Memory B cell (primary cell): ENCODE data around the gene KLHL25.
"Not testable (repeated sequence)": the region's sequence is repeated elsewhere in the genome, so short reads cannot be mapped to it uniquely, and the experiment has no call there.

ENCODE experiments used
- ATAC-seq: fragments of 150-1000 bp; cut with Tn5 transposase; 2 replicates; pipeline ENCODE4 v1.10.0; 2021; ENCODE audit warnings: low read depth, mild to moderate bottlenecking, moderate library complexity
- DNase-seq, 2 donors: peaks; one replicate each; pipeline ENCODE4 v3.0.0; 2022; ENCODE audit warnings: low spot score in 2 of 2
- H3K27ac Mint-ChIP-seq: one replicate; pipeline ENCODE4 v1.8.0; 2022; ENCODE audit warnings: mild to moderate bottlenecking, moderate library complexity, mixed read lengths
- H3K27me3 Mint-ChIP-seq: one replicate; pipeline ENCODE4 v1.8.0; 2022; ENCODE audit warnings: mixed read lengths
- H3K36me3 Mint-ChIP-seq: one replicate; pipeline ENCODE4 v1.8.0; 2022; ENCODE audit warnings: mild to moderate bottlenecking, mixed read lengths
- H3K4me1 Mint-ChIP-seq: one replicate; pipeline ENCODE4 v1.8.0; 2022; ENCODE audit warnings: mixed read lengths
- H3K4me3 Mint-ChIP-seq: one replicate; pipeline ENCODE4 v1.8.0; 2022; ENCODE audit warnings: mild to moderate bottlenecking, moderate library complexity, mixed read lengths
- H3K9me3 Mint-ChIP-seq: one replicate; pipeline ENCODE4 v1.8.0; 2022; ENCODE audit warnings: mixed read lengths

The KLHL25 gene

GRCh38 chr15:85825719-85826118, 31.0 kb upstream of the KLHL25 start:
- Mint-ChIP-seq H3K4me1 (peaks cover 2% of the 10 kb centered on the region), H3K9me3 (no peaks in the 10 kb centered on the region), H3K27me3 (peaks cover 9% of the 10 kb centered on the region), H3K36me3 (no peaks in the 10 kb centered on the region), H3K27ac (no peak overlapping the region), H3K4me3 (no peak overlapping the region)
- ATAC-seq (no peak), DNase-seq (no peak)

DNA sequence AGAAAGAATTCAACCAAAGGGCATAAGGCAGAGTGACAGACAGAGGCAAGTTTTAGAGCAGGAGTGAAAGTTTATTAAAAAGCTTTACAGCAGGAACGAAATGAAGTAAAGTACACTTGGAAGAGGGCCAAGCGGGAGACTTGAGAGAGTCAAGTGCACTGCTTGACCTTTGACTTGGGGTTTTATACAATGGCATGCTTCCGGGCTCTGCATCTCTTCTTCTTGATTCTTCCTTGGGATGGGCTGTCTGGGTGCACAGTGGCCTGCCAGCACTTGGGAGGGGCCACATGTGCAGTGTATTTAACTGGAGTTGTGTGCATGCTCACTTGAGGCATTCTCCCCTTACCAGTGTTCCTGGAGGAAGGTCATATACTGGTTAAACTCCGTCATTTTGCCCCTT, 30.4 kb upstream of the KLHL25 start:
- Mint-ChIP-seq H3K27me3 (peaks cover 4% of the 10 kb centered on the region), H3K4me1 (peaks cover 2% of the 10 kb centered on the region), H3K4me3 (no peak overlapping the region), H3K9me3 (no peaks in the 10 kb centered on the region), H3K36me3 (no peaks in the 10 kb centered on the region), H3K27ac (no peak overlapping the region)
- no peak for DNase-seq
- ATAC-seq = no peak

GRCh38 chr15:85821545-85821944, 26.8 kb upstream of the KLHL25 start:
- Mint-ChIP-seq H3K27ac (no peak overlapping the region), H3K4me1 (peaks cover 2% of the 10 kb centered on the region), H3K9me3 (no peaks in the 10 kb centered on the region), H3K4me3 (no peak overlapping the region), H3K36me3 (no peaks in the 10 kb centered on the region), H3K27me3 (peaks cover 3% of the 10 kb centered on the region)
- DNase-seq = no peak
- ATAC-seq = no peak

GRCh38 chr15:85819938-85820337, 25.2 kb upstream of the KLHL25 start:
- no peaks in the 10 kb centered on the region for H3K36me3 Mint-ChIP-seq
- DNase-seq (no peak), ATAC-seq (no peak)
- H3K4me1 Mint-ChIP-seq = peaks cover 2% of the 10 kb centered on the region
- H3K9me3 Mint-ChIP-seq = no peaks in the 10 kb centered on the region
- no peak overlapping the region for H3K27ac Mint-ChIP-seq
- no peak overlapping the region for H3K4me3 Mint-ChIP-seq
- H3K27me3 Mint-ChIP-seq = peaks cover 3% of the 10 kb centered on the region

GRCh38 chr15:85813234-85813633, 18.5 kb upstream of the KLHL25 start:
- no peak overlapping the region for H3K27ac Mint-ChIP-seq
- H3K4me1 Mint-ChIP-seq = no peaks in the 10 kb centered on the region

DNA sequence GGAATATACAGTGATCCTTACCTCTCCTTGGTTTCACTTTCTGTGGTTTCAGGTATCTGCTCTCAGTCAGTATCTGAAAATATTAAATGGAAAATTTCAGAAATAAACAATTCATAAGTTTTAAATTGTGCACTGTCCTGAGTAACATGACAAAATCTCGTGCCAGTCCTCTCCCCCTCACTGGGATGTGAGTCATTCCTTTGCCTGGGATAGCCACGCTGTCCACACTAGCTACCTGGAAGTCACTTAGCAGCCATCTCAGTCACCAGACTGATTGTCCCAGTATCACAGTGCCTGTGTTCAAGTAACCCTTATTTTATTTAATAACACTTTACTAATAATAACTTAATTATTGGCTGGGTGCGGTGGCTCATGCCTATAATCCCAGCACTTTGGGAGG, 15.3 kb upstream of the KLHL25 start:
- no peaks in the 10 kb centered on the region for H3K4me1 Mint-ChIP-seq
- H3K27ac Mint-ChIP-seq = no peak overlapping the region
- no peak overlapping the region for H3K4me3 Mint-ChIP-seq
- H3K9me3 Mint-ChIP-seq = no peaks in the 10 kb centered on the region
- no peak for ATAC-seq
- peaks cover 2% of the 10 kb centered on the region for H3K27me3 Mint-ChIP-seq
- no peaks in the 10 kb centered on the region for H3K36me3 Mint-ChIP-seq
- DNase-seq = no peak

More at GRCh38 chr15:85813234-85813633, 18.5 kb upstream of the KLHL25 start:
- no peak for DNase-seq
- Mint-ChIP-seq H3K27me3 (no peaks in the 10 kb centered on the region), H3K36me3 (no peaks in the 10 kb centered on the region), H3K9me3 (no peaks in the 10 kb centered on the region), H3K4me3 (no peak overlapping the region)
- no peak for ATAC-seq

DNA sequence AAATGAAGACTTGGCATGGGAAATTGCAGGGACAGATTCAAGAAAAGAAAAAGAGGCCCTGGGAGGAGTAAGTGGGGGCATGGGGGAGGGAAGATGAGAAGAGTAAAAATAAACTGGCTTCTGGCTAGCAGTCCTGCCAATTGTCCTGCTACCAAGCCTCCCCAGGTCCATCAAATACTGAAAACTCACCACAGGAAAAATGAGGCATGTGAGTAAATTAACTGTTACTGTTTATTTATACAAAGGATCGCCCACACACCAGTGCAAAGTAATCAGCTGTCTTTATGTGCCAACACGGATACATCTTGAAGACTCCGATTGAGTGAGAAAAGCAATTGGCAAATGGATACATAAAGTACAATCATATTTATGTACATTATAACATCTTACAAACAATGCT, 10.7 kb upstream of the KLHL25 start:
- ATAC-seq = no peak
- Mint-ChIP-seq H3K27me3 (peaks cover 6% of the 10 kb centered on the region), H3K36me3 (no peaks in the 10 kb centered on the region), H3K9me3 (no peaks in the 10 kb centered on the region), H3K27ac (no peak overlapping the region), H3K4me1 (peaks cover 5% of the 10 kb centered on the region), H3K4me3 (no peak overlapping the region)
- DNase-seq = no peak

DNA sequence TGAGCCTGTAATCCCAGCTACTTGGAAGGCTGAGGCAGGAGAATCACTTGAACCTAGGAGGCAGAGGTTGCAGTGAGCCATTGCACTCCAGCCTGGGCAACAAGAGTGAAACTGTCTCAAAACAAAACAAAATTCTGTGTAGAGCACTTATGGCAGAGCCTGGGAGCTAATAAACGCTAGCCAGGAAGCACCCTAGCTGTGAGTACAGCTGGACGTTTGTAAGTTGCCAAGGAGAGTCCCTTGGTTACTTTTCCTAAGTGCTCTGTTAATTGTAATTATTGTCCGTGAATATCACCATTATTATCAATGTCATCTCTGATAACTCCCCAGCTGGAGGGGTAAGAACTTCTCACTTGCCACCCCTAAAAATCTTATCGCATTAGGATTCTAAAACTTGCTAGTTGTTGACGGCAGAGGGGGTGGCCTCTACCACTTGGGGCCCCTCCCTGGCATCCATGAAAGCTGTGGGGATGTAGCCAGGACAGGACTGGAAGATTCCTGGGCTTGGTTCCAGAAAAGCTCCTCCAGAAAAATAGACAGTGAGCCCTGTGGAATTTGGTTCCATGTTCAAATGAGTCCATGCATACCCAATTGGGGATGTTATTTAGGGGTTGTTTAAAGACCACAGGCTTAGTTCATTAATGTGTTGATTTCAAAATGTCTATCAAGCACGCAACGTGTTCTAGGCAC, 9.9 kb upstream of the KLHL25 start:
- ATAC-seq = no peak
- Mint-ChIP-seq H3K27me3 (peaks cover 6% of the 10 kb centered on the region), H3K4me3 (no peak overlapping the region), H3K27ac (no peak overlapping the region), H3K9me3 (no peaks in the 10 kb centered on the region), H3K4me1 (peaks cover 5% of the 10 kb centered on the region), H3K36me3 (no peaks in the 10 kb centered on the region)
- no peak for DNase-seq

GRCh38 chr15:85802617-85803016, 7.9 kb upstream of the KLHL25 start:
- not testable (repeated sequence) for H3K9me3 Mint-ChIP-seq, H3K27ac Mint-ChIP-seq, H3K36me3 Mint-ChIP-seq, H3K4me1 Mint-ChIP-seq, ATAC-seq, DNase-seq, H3K27me3 Mint-ChIP-seq, H3K4me3 Mint-ChIP-seq

DNA sequence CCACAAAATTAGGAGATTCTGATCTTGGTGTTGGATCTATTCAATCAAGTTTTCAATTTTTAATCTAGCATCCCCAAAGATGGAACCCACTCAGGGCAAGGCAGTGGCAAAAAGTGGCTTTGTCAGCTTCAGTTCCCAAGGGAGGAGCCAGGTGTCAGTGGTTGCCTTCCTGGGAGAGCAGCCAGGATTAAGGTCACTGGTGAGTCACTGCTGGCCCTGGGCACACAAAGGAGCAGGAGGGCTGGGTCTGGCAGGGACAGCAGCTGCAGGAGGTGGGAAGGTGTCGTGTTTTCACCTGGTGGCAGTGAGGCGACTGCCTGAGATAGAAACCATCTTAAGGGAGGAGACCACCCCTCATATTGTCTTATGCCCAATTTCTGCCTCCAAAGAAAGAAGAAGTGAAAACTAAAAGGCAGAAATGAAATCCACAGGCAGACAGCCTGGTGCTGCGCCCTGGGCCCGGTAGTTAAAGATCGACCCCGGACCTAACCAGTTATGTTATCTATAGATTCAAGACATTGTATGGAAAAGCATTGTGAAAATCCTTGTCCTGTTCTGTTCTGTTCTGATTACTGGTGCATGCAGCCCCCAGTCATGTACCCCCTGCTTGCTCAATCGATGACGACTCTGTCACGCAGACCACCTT, 5.9 kb upstream of the KLHL25 start:
- DNase-seq (no peak), ATAC-seq (no peak)
- H3K9me3 Mint-ChIP-seq = no peaks in the 10 kb centered on the region
- H3K36me3 Mint-ChIP-seq = no peaks in the 10 kb centered on the region
- no peak overlapping the region for H3K27ac Mint-ChIP-seq
- H3K27me3 Mint-ChIP-seq = peaks cover 9% of the 10 kb centered on the region
- peaks cover 9% of the 10 kb centered on the region for H3K4me1 Mint-ChIP-seq
- no peak overlapping the region for H3K4me3 Mint-ChIP-seq

DNA sequence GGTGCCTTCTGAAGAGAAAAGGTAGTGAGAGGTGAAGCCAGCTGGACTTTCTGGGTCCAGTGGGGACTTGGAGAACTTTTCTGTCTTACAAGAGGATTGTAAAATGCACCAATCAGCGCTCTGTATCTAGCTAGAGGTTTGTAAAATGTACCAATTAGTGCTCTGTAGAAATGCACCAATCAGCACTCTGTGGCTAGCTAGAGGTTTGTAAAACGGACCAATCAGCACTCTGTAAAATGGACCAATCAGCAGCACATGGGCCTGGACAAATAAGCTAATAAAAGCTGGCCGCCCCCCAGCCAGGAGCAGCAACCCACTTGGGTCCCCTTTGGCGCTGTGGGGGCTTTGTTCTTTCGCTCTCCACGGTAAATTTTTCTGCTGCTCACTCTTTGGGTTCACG, 1.6 kb upstream of the KLHL25 start:
- not testable (repeated sequence) for H3K9me3 Mint-ChIP-seq, DNase-seq, H3K36me3 Mint-ChIP-seq, H3K27ac Mint-ChIP-seq, H3K27me3 Mint-ChIP-seq, H3K4me3 Mint-ChIP-seq, ATAC-seq
- H3K4me1 Mint-ChIP-seq = peaks cover 25% of the 10 kb centered on the region

GRCh38 chr15:85795337-85796305, 896 bp upstream of the KLHL25 start:
- Mint-ChIP-seq H3K4me1 (peaks cover 23% of the 10 kb centered on the region), H3K27me3 (peaks cover 4% of the 10 kb centered on the region)

DNA sequence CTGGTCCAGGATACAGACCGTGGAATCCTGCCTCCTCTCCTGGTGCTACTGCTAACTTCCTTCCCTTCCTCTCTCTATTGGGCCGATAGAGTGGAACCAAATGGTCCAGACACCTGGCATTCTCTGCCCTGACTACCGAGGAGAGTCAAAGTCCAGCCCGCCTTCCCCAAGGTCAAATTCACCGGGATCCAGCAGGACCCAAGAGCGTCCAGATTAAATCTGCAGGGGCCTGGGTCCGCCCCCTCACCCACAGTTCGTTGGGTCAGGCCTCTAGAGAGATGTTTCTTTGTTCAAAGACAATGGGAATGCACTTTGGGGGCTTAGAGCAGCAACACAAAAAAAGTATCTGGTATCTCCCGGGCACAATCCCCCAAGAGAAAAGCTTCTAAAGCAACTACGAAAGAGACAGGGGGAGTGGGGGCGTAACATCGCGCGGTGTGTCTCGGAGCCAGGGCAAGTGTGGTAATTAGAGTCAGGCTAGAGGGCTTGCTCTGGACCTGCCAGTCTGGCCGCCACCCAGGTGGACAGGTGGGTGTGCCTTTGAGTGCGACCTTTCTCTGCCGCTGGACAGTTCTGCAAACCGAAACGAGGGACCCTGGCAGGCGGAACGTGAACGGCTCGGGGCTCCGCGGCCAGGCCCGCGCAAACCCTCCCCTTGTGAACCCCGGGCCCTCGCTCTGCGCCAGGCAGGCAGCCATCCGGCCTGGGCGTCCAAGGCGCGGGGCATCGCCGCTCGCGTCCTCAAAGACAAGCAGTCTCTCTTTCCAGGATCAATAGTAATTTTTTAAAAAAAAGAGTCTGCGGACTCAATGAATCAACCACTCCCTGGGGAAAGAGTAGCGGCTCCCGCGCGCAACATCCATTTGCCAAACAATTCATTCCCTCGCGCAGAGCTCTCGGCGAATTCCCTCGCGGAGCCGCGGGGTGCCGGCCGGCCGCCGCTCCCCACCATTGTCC, 806 bp downstream of the KLHL25 start:
- peak overlapping the region; percentile 89 for H3K4me3 Mint-ChIP-seq
- peaks cover 20% of the 10 kb centered on the region for H3K4me1 Mint-ChIP-seq
- H3K36me3 Mint-ChIP-seq = no peaks in the 10 kb centered on the region
- peak overlapping the region; percentile 60 for H3K27ac Mint-ChIP-seq
- no peaks in the 10 kb centered on the region for H3K27me3 Mint-ChIP-seq
- DNase-seq (peak; percentile 21 to 35), ATAC-seq (peak; percentile 25)
- H3K9me3 Mint-ChIP-seq = no peaks in the 10 kb centered on the region

More at GRCh38 chr15:85795337-85796305, 896 bp upstream of the KLHL25 start:
- peak overlapping the region; percentile 90 for H3K4me3 Mint-ChIP-seq
- H3K36me3 Mint-ChIP-seq = no peaks in the 10 kb centered on the region
- ATAC-seq (no peak), DNase-seq (no peak)
- H3K9me3 Mint-ChIP-seq = no peaks in the 10 kb centered on the region
- peak overlapping the region; percentile 19 for H3K27ac Mint-ChIP-seq
